ENCODE data around the gene DBP. TPM values are rescaled to one million over a fixed set of nuclear protein-coding genes. Genes with fewer than 3 reads are reported as not detected.

DBP gene
- total RNA-seq, 3 donors from 2014 or later (not counting 1 experiment from before 2014, with no cell fraction given), result 16.4 to 31.2 (median 24.3) TPM

DNA sequence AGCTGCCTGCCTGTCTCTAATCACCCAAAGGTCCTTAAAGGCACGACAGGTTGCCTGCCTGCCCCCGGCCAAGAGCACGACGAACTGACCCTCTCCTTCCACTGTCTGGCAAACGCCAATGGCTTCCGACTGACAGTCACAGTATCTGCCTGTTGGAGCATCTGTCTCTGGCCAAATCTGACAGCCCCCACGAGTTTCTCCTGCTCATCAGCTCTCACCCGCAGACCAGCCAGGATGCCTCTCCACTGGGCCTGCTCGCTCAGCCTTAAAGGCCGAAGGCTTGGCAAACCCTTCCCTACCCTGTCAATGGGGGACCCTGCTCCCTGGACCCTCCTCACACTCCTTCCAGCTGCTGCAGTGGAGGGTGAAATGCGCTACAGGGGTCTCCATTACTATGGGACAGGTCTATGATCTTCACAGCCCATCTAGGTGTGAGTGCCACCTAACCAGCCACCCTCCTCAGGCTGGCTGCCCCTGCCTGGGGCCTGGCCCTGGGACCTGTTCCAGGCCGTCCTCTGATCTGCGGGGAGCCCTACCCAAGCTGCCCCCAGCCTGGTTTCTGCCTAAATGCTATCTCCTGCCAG is 23.2 kb downstream of the DBP start:
- no peaks in the 10 kb centered on the region for H3K9me3 ChIP-seq (ENCODE audit: control insufficient read depth, insufficient read depth, low read length)
- H3K4me3 Mint-ChIP-seq, result no peak overlapping the region
- peaks cover 33% of the 10 kb centered on the region for H3K36me3 ChIP-seq (ENCODE audit: control insufficient read depth, insufficient read depth, low read length)
- TF ChIP-seq, protein P1, sequence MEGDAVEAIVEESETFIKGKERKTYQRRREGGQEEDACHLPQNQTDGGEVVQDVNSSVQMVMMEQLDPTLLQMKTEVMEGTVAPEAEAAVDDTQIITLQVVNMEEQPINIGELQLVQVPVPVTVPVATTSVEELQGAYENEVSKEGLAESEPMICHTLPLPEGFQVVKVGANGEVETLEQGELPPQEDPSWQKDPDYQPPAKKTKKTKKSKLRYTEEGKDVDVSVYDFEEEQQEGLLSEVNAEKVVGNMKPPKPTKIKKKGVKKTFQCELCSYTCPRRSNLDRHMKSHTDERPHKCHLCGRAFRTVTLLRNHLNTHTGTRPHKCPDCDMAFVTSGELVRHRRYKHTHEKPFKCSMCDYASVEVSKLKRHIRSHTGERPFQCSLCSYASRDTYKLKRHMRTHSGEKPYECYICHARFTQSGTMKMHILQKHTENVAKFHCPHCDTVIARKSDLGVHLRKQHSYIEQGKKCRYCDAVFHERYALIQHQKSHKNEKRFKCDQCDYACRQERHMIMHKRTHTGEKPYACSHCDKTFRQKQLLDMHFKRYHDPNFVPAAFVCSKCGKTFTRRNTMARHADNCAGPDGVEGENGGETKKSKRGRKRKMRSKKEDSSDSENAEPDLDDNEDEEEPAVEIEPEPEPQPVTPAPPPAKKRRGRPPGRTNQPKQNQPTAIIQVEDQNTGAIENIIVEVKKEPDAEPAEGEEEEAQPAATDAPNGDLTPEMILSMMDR (IDR thresholded peaks at IDR 0.05), result no peak
- H3K27ac Mint-ChIP-seq, result peak overlapping the region; percentile 59 to 63
- H3K36me3 Mint-ChIP-seq, result no peaks in the 10 kb centered on the region
- no peaks in the 10 kb centered on the region for H3K27me3 ChIP-seq (ENCODE audit: control insufficient read depth, insufficient read depth, low read length)
- ATAC-seq (no peak), DNase-seq (no peak)
- H3K9me3 Mint-ChIP-seq, result no peaks in the 10 kb centered on the region
- peaks cover 22 to 27% of the 10 kb centered on the region in 2 donors for H3K4me1 Mint-ChIP-seq
- intact Hi-C loops (cut with micrococcal nuclease), result no loop called here
- peaks cover 28% of the 10 kb centered on the region for H3K4me1 ChIP-seq (ENCODE audit: control insufficient read depth, insufficient read depth, low read length)
- H3K4me3 ChIP-seq (ENCODE audit: low read length), result no peak overlapping the region
- H3K27ac ChIP-seq (ENCODE audit: low read length), result no peak overlapping the region
- H3K27me3 Mint-ChIP-seq (ENCODE audit: low read depth in 2 of 2), result no peaks in the 10 kb centered on the region
- 85% methylated on average over 13 of the region's 13 CpGs for WGBS (ENCODE audit: insufficient coverage)

DNA sequence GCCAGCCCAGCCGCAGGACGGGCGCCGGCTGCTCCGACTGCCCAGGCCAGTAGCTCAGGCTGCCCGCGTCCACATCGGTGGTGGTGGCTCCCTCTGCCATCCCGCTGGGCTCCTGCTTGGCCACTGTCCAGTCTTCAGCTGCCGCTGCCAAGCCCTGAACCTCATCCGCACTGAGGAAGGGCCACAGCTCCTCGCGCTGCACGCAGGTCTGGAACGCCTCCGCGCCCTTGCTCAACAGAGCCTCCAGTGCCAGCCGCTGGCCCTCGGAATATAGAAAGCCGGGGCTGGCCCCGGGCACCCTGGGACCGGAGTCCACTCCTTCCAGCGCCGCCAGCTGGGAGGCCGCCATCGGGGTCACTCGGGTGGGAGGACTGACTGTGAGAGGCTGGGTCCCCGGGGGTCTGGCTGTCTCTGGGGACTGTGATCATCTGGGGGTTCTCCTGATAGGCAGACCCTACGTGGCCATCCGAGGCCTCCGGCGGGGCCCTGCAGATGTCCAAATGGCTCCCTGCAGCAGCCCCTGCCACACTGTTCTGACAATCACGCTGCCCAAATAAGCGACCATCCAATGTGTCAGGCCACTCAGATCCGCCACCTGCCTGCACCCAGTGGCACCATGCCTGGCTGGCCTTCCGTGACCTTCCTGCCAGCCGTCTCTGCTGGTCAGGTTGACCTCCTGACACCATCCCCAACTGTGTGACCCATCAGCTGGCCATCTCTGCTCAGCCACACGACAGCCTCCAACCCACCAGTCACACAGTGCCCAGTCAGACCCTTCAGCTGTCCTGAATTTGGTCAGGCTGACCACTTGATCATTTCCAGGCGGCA is 23.9 kb downstream of the DBP start:
- Histone ChIP-seq H3K27ac (ENCODE audit: low read length) (no peak overlapping the region), H3K4me1 (ENCODE audit: control insufficient read depth, insufficient read depth, low read length) (peaks cover 28% of the 10 kb centered on the region), H3K27me3 (ENCODE audit: control insufficient read depth, insufficient read depth, low read length) (no peaks in the 10 kb centered on the region), H3K36me3 (ENCODE audit: control insufficient read depth, insufficient read depth, low read length) (peaks cover 33% of the 10 kb centered on the region), H3K4me3 (ENCODE audit: low read length) (no peak overlapping the region), H3K9me3 (ENCODE audit: control insufficient read depth, insufficient read depth, low read length) (no peaks in the 10 kb centered on the region)
- no peak overlapping the region for H3K4me3 Mint-ChIP-seq
- peak in 1 of 3 donors; percentile 7 for ATAC-seq
- 90% methylated on average over 39 of the region's 39 CpGs for WGBS (ENCODE audit: insufficient coverage)
- H3K36me3 Mint-ChIP-seq, result no peaks in the 10 kb centered on the region
- H3K27ac Mint-ChIP-seq, result peak overlapping the region in 1 of 2 donors; percentile 59
- H3K9me3 Mint-ChIP-seq, result no peaks in the 10 kb centered on the region
- DNase-seq, result no peak
- TF ChIP-seq, protein P1 (IDR thresholded peaks at IDR 0.05), result no peak
- no peaks in the 10 kb centered on the region for H3K27me3 Mint-ChIP-seq (ENCODE audit: low read depth in 2 of 2)
- peaks cover 15 to 24% of the 10 kb centered on the region in 2 donors for H3K4me1 Mint-ChIP-seq
- intact Hi-C loops (cut with micrococcal nuclease), result no loop called here

DNA sequence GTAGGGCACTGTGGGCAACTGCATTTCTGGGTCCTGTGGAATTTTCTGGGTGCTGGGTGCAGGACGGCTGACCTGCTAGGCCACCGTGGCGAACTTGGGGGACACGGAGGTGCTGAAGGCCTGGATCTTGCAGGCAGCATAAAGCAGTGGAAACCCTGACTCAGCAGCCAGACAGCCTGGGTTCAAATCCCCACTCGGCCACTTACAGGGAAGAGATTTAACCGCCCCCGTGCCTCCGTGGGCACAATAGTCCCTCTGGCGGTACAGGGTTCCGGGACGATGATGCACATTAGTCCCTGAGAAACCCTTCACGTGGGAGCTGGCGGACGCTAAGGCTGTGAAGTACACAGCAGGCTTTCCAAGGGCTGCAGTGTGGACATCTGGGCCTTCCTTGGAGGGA is 25.3 kb downstream of the DBP start:
- Histone ChIP-seq H3K4me1 (ENCODE audit: control insufficient read depth, insufficient read depth, low read length) (peaks cover 15% of the 10 kb centered on the region), H3K9me3 (ENCODE audit: control insufficient read depth, insufficient read depth, low read length) (no peaks in the 10 kb centered on the region), H3K27ac (ENCODE audit: low read length) (no peak overlapping the region), H3K36me3 (ENCODE audit: control insufficient read depth, insufficient read depth, low read length) (peaks cover 23% of the 10 kb centered on the region), H3K27me3 (ENCODE audit: control insufficient read depth, insufficient read depth, low read length) (no peaks in the 10 kb centered on the region), H3K4me3 (ENCODE audit: low read length) (no peak overlapping the region)
- DNase-seq, result no peak
- peaks cover 1 to 12% of the 10 kb centered on the region in 2 donors for H3K4me1 Mint-ChIP-seq
- no peaks in the 10 kb centered on the region for H3K9me3 Mint-ChIP-seq
- H3K36me3 Mint-ChIP-seq, result no peaks in the 10 kb centered on the region
- intact Hi-C loops (cut with micrococcal nuclease), result no loop called here
- no peaks in the 10 kb centered on the region for H3K27me3 Mint-ChIP-seq (ENCODE audit: low read depth in 2 of 2)
- TF ChIP-seq, protein P1 (IDR thresholded peaks at IDR 0.05), result no peak
- WGBS (ENCODE audit: insufficient coverage), result 96% methylated on average over 14 of the region's 14 CpGs
- H3K4me3 Mint-ChIP-seq, result no peak overlapping the region
- no peak overlapping the region for H3K27ac Mint-ChIP-seq
- no peak for ATAC-seq

Data from natural killer cell (primary cell).